ENCODE results near the gene LRRC58. TPM values are rescaled to one million over a fixed set of nuclear protein-coding genes. Genes with fewer than 3 reads are reported as not detected.

The LRRC58 gene
- total and polyA plus RNA-seq, 2 of the 8 experiments (the other 6 are each of a cell fraction or from before 2014, with no cell fraction given), result 4.3 to 15.4 TPM

DNA sequence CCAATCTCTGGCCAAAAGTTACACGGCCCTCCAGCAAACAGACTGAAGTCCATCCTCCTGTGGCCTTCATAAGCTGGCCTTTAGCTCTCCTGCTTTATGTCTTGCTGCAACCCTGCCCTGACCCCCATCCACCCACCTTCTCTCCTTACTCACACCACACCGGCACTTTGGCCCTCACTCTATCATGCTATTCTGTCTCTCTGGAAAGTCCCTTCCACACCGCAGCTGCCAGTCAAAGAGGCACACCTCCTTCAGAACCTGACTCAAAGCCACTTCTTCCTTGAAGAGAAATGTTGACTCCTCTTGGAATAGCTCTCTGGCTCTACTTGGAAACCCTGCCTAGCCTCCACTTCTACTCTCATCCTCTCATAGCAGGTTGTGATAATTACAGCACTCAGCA, 68.6 kb downstream of the LRRC58 start:
- Histone ChIP-seq H2AK5ac (ENCODE audit: low read depth, low read length) (no peak overlapping the region), H2AFZ (ENCODE audit: low read length) (no peak overlapping the region), H2BK12ac (ENCODE audit: low read depth, low read length) (no peak overlapping the region), H3K79me2 (ENCODE audit: control insufficient read depth in 1 of 2, insufficient read depth in 2 of 2, low read length in 2 of 2) (no peaks in the 10 kb centered on the region), H3K9ac (replicated peaks in 1 of 4; ENCODE audit: extremely low read depth in 1 of 4, low read depth in 3 of 4, low read length in 3 of 4) (no peak overlapping the region), H3K56ac (replicated peaks; ENCODE audit: insufficient read length, low read depth, low read length) (no peak overlapping the region), H4K5ac (ENCODE audit: insufficient read length, low read depth, low read length) (no peak overlapping the region), H2BK5ac (ENCODE audit: low read depth, low read length) (no peak overlapping the region), H3K18ac (ENCODE audit: extremely low read depth, low read length) (no peak overlapping the region), H3K23ac (ENCODE audit: insufficient read length) (no peak overlapping the region), H3K14ac (ENCODE audit: insufficient read length) (no peak overlapping the region), H3K27ac (ENCODE audit: low read depth, low read length) (no peak overlapping the region), H3K4me3 (ENCODE audit: extremely low read depth in 1 of 4, insufficient read depth in 2 of 4, low read depth in 3 of 4, low read length in 4 of 4) (no peak overlapping the region), H2BK20ac (ENCODE audit: low read length) (no peak overlapping the region), H2BK15ac (ENCODE audit: low read length) (no peak overlapping the region), H3K36me3 (ENCODE audit: control insufficient read depth in 2 of 4, insufficient read depth in 4 of 4, low read length in 3 of 4) (no peaks in the 10 kb centered on the region), H2BK120ac (replicated peaks; ENCODE audit: low read depth, low read length) (no peak overlapping the region), H3K9me3 (ENCODE audit: insufficient read depth in 2 of 2, low read depth in 1 of 2, low read length in 1 of 2) (no peaks in the 10 kb centered on the region), H4K8ac (ENCODE audit: extremely low read depth, insufficient read depth, low read length) (no peak overlapping the region), H3K4ac (replicated peaks; ENCODE audit: insufficient read length, low read depth, low read length) (no peak overlapping the region), H3K4me1 (replicated peaks in 1 of 4; ENCODE audit: control insufficient read depth in 3 of 4, insufficient read depth in 4 of 4, low read length in 3 of 4) (peaks cover 0 to 7% (median 3%) of the 10 kb centered on the region in 4 experiments; a peak in 4 of 7 replicates), H3K23me2 (ENCODE audit: low read depth, low read length) (peaks cover 3% of the 10 kb centered on the region; the same call in 1 of the 2 replicates), H3K27me3 (replicated peaks in 1 of 4; ENCODE audit: control insufficient read depth in 3 of 4, extremely low read depth in 1 of 4, insufficient read depth in 3 of 4, low read length in 3 of 4) (peaks cover 0 to 19% (median 15%) of the 10 kb centered on the region in 4 experiments; a peak in 5 of 7 replicates), H4K20me1 (replicated peaks in 1 of 2; ENCODE audit: control insufficient read depth in 1 of 2, insufficient read depth in 2 of 2, low read length in 2 of 2) (no peaks in the 10 kb centered on the region), H3K4me2 (ENCODE audit: insufficient read depth in 1 of 2, low read depth in 2 of 2, low read length in 2 of 2) (no peak overlapping the region), H3K79me1 (ENCODE audit: low read depth, low read length) (no peaks in the 10 kb centered on the region), H4K91ac (replicated peaks; ENCODE audit: insufficient read length, low read length) (no peak overlapping the region)
- ChIA-PET CTCF (ENCODE audit: partially characterized antibody) (interaction anchor here (0.6 to 1.6 kb wide), 2 partner anchors 8 to 537 kb away, joined by 3 read pairs; no protein-coding TSS in a partner anchor), POLR2A (ENCODE audit: partially characterized antibody) (no interaction called here)
- 82% methylated on average over 3 of the region's 3 CpGs; no CpG with 5 or more reads in 1 of the 2 experiments for WGBS, 2 experiments (ENCODE audit: extremely low coverage in 1 of 2, insufficient coverage in 1 of 2, insufficient read length in 1 of 2, insufficient replicate concordance in 2 of 2, low coverage in 1 of 2, low lambda C conversion rate in 2 of 2, missing lambda C conversion rate in 1 of 2)
- FAIRE-seq (no peak), DNase-seq (ENCODE audit: low read depth in 1 of 2, low spot score in 2 of 2) (no peak)
- TF ChIP-seq TCF12 (IDR thresholded peaks at IDR 0.05; ENCODE audit: low read depth, low read length) (no peak), TBP (IDR thresholded peaks at IDR 0.05; ENCODE audit: low read depth, low read length) (no peak), YY1 (IDR thresholded peaks at IDR 0.05; ENCODE audit: low read depth, low read length) (no peak), SUZ12 (IDR thresholded peaks at IDR 0.05; ENCODE audit: low read length) (no peak)
- TF ChIP-seq, protein P1, sequence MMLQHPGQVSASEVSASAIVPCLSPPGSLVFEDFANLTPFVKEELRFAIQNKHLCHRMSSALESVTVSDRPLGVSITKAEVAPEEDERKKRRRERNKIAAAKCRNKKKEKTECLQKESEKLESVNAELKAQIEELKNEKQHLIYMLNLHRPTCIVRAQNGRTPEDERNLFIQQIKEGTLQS (IDR thresholded peaks at IDR 0.05; ENCODE audit: insufficient read depth, low read depth, low read length), result no peak

Data from H1 (cell line).